ENCODE measurements around the gene H3-3A. TPM values are rescaled to one million over a fixed set of nuclear protein-coding genes. Genes with fewer than 3 reads are reported as not detected.

The H3-3A gene
- total and polyA plus RNA-seq, 5 donors from 2014 or later = 408 to 1,137 (median 967) TPM

DNA sequence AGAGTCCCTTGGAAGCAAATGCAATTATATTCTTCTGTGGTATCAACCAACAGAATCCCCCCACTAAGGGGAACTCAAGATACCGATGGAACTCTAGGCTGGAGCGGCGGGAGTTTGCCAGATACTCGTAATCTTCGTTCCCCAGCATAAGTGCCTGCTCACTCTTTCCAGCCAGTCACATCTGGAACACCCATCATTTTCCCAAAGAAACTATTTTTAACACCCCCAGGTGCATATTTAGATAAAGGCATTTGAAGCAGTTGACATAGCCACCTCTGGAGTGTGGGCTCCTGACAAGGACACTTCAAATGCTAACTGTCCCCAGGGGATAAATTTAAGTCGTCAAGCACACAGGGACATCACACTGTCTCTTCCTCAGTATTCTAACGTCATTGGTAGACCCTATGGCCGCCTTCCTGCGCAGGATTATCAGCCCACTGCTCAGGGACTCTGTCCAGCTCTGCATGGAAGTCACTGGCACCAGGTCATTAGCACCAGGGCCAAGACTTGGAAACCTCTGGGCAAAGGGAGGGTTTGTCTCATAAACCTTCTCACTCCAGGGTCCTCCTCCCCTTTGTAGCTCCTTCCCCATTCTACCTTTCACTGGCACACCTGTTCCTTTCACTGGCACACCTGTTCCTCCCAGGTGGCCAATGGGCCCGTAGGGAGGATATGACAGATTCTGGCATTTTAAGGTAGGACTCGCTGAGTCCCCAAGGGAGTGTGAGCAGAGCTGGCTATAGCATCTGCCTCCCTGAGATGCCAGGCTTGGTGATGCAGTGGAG lies 48.8 kb downstream of the H3-3A start:
- Mint-ChIP-seq H3K27me3 (no peaks in the 10 kb centered on the region), H3K4me1 (peaks cover 0 to 24% (median 4%) of the 10 kb centered on the region in 4 donors), H3K36me3 (no peaks in the 10 kb centered on the region), H3K4me3 (peak overlapping the region; percentile 28 to 89 (median 80)), H3K27ac (no peak overlapping the region), H3K9me3 (peaks cover 0 to 1% (median 0%) of the 10 kb centered on the region in 7 donors)
- Histone ChIP-seq H3K4me1 (ENCODE audit: control insufficient read depth, insufficient read depth, low read length, poor library complexity, severe bottlenecking) (peaks cover 10% of the 10 kb centered on the region), H3K27me3 (ENCODE audit: control insufficient read depth, insufficient read depth, low read length) (no peaks in the 10 kb centered on the region), H3K4me3 (ENCODE audit: low read depth, low read length) (peak overlapping the region; percentile 71), H3K27ac (ENCODE audit: insufficient read depth, low read length, poor library complexity, severe bottlenecking) (peak overlapping the region; percentile 55), H3K9me3 (ENCODE audit: control insufficient read depth in 2 of 2, low read length in 2 of 2) (no peaks in the 10 kb centered on the region), H3K36me3 (ENCODE audit: control insufficient read depth, insufficient read depth, low read length) (no peaks in the 10 kb centered on the region)
- no peak for ATAC-seq (ENCODE audit: low read depth in 2 of 2)
- no peak for DNase-seq

- no peaks in the 10 kb centered on the region for H3K36me3 Mint-ChIP-seq
- Histone ChIP-seq H3K36me3 (ENCODE audit: control insufficient read depth, insufficient read depth, low read length) (no peaks in the 10 kb centered on the region), H3K27ac (ENCODE audit: insufficient read depth, low read length, poor library complexity, severe bottlenecking) (no peak overlapping the region), H3K9me3 (ENCODE audit: control insufficient read depth in 2 of 2, low read length in 2 of 2) (no peaks in the 10 kb centered on the region), H3K4me1 (ENCODE audit: control insufficient read depth, insufficient read depth, low read length, poor library complexity, severe bottlenecking) (peaks cover 10% of the 10 kb centered on the region), H3K27me3 (ENCODE audit: control insufficient read depth, insufficient read depth, low read length) (no peaks in the 10 kb centered on the region), H3K4me3 (ENCODE audit: low read depth, low read length) (no peak overlapping the region)
- H3K27ac Mint-ChIP-seq = no peak overlapping the region
- peaks cover 0 to 1% (median 0%) of the 10 kb centered on the region in 7 donors for H3K9me3 Mint-ChIP-seq
- peaks cover 0 to 24% (median 4%) of the 10 kb centered on the region in 4 donors for H3K4me1 Mint-ChIP-seq
- H3K27me3 Mint-ChIP-seq = no peaks in the 10 kb centered on the region
- ATAC-seq (ENCODE audit: low read depth in 2 of 2) = no peak
- peak overlapping the region in 2 of 4 donors; percentile 28 to 89 for H3K4me3 Mint-ChIP-seq
- no peak for DNase-seq
These were observed 49.4 kb downstream of the H3-3A start for GRCh38 chr1:226111883-226112261.

GRCh38 chr1:226112626-226113025 lies 50.1 kb downstream of the H3-3A start:
- no peak for DNase-seq
- Mint-ChIP-seq H3K36me3 (no peaks in the 10 kb centered on the region), H3K9me3 (peaks cover 0 to 1% (median 0%) of the 10 kb centered on the region in 7 donors), H3K4me1 (peaks cover 0 to 24% (median 4%) of the 10 kb centered on the region in 4 donors), H3K27me3 (no peaks in the 10 kb centered on the region), H3K27ac (no peak overlapping the region), H3K4me3 (peak overlapping the region in 3 of 4 donors; percentile 59 to 89 (median 70))
- no peak for ATAC-seq (ENCODE audit: low read depth in 2 of 2)
- H3K9me3 ChIP-seq (ENCODE audit: control insufficient read depth in 2 of 2, low read length in 2 of 2) = no peaks in the 10 kb centered on the region
- H3K4me1 ChIP-seq (ENCODE audit: control insufficient read depth, insufficient read depth, low read length, poor library complexity, severe bottlenecking) = peaks cover 10% of the 10 kb centered on the region
- no peak overlapping the region for H3K4me3 ChIP-seq (ENCODE audit: low read depth, low read length)
- H3K27me3 ChIP-seq (ENCODE audit: control insufficient read depth, insufficient read depth, low read length) = no peaks in the 10 kb centered on the region
- no peaks in the 10 kb centered on the region for H3K36me3 ChIP-seq (ENCODE audit: control insufficient read depth, insufficient read depth, low read length)
- no peak overlapping the region for H3K27ac ChIP-seq (ENCODE audit: insufficient read depth, low read length, poor library complexity, severe bottlenecking)

DNA sequence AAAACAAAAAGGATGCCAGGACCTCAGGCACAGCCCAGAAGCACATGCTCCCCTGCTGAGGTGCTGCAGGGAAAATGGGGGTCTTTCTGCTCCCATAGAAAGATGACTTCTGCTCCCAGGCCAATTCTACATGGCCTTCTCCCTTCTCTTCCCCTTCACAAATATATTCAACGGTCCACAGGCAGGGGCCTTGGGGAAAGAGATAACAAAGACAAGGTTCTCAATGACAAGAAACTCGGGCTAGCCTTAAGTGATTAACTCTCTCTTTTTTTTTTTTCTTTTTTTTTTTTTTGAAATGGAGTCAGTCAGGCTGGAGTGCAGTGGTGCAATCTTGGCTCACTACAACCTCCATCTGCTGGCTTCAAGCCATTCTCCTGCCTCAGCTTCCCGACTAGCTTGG lies 54.2 kb downstream of the H3-3A start:
- Mint-ChIP-seq H3K27me3 (peaks cover 5% of the 10 kb centered on the region), H3K27ac (no peak overlapping the region)
- H3K27ac ChIP-seq (ENCODE audit: insufficient read depth, low read length, poor library complexity, severe bottlenecking) = no peak overlapping the region

GRCh38 chr1:226117330-226117729 lies 54.8 kb downstream of the H3-3A start:
- Histone ChIP-seq H3K4me1 (ENCODE audit: control insufficient read depth, insufficient read depth, low read length, poor library complexity, severe bottlenecking) (peaks cover 14% of the 10 kb centered on the region), H3K4me3 (ENCODE audit: low read depth, low read length) (no peak overlapping the region), H3K27me3 (ENCODE audit: control insufficient read depth, insufficient read depth, low read length) (no peaks in the 10 kb centered on the region), H3K36me3 (ENCODE audit: control insufficient read depth, insufficient read depth, low read length) (no peaks in the 10 kb centered on the region), H3K9me3 (ENCODE audit: control insufficient read depth in 2 of 2, low read length in 2 of 2) (no peaks in the 10 kb centered on the region), H3K27ac (ENCODE audit: insufficient read depth, low read length, poor library complexity, severe bottlenecking) (no peak overlapping the region)
- ATAC-seq (ENCODE audit: low read depth in 2 of 2) = no peak
- H3K9me3 Mint-ChIP-seq = peaks cover 0 to 1% (median 0%) of the 10 kb centered on the region in 7 donors
- peak overlapping the region in 1 of 4 donors; percentile 58 for H3K4me3 Mint-ChIP-seq
- H3K27me3 Mint-ChIP-seq = peaks cover 5% of the 10 kb centered on the region
- DNase-seq = no peak
- no peak overlapping the region for H3K27ac Mint-ChIP-seq
- H3K36me3 Mint-ChIP-seq = no peaks in the 10 kb centered on the region
- peaks cover 0 to 11% (median 5%) of the 10 kb centered on the region in 4 donors for H3K4me1 Mint-ChIP-seq

More for the DNA sequence above, 54.2 kb downstream of the H3-3A start:
- Histone ChIP-seq H3K9me3 (ENCODE audit: control insufficient read depth in 2 of 2, low read length in 2 of 2) (no peaks in the 10 kb centered on the region), H3K4me1 (ENCODE audit: control insufficient read depth, insufficient read depth, low read length, poor library complexity, severe bottlenecking) (peaks cover 10% of the 10 kb centered on the region), H3K27me3 (ENCODE audit: control insufficient read depth, insufficient read depth, low read length) (no peaks in the 10 kb centered on the region), H3K36me3 (ENCODE audit: control insufficient read depth, insufficient read depth, low read length) (no peaks in the 10 kb centered on the region), H3K4me3 (ENCODE audit: low read depth, low read length) (no peak overlapping the region)
- ATAC-seq (ENCODE audit: low read depth in 2 of 2) (no peak), DNase-seq (no peak)
- H3K9me3 Mint-ChIP-seq = peaks cover 0 to 1% (median 0%) of the 10 kb centered on the region in 7 donors
- no peaks in the 10 kb centered on the region for H3K36me3 Mint-ChIP-seq
- peak overlapping the region in 2 of 4 donors; percentile 1 to 58 for H3K4me3 Mint-ChIP-seq
- H3K4me1 Mint-ChIP-seq = peaks cover 0 to 13% (median 5%) of the 10 kb centered on the region in 4 donors

- Mint-ChIP-seq H3K9me3 (no peaks in the 10 kb centered on the region), H3K4me3 (peak overlapping the region in 1 of 4 donors; percentile 89), H3K27me3 (peaks cover 5% of the 10 kb centered on the region), H3K27ac (peak overlapping the region in 1 of 3 donors; percentile 20), H3K4me1 (peaks cover 0 to 17% (median 9%) of the 10 kb centered on the region in 4 donors), H3K36me3 (no peaks in the 10 kb centered on the region)
- ATAC-seq (ENCODE audit: low read depth in 2 of 2) = no peak
- no peak overlapping the region for H3K27ac ChIP-seq (ENCODE audit: insufficient read depth, low read length, poor library complexity, severe bottlenecking)
- no peaks in the 10 kb centered on the region for H3K27me3 ChIP-seq (ENCODE audit: control insufficient read depth, insufficient read depth, low read length)
- peaks cover 20% of the 10 kb centered on the region for H3K4me1 ChIP-seq (ENCODE audit: control insufficient read depth, insufficient read depth, low read length, poor library complexity, severe bottlenecking)
- no peak overlapping the region for H3K4me3 ChIP-seq (ENCODE audit: low read depth, low read length)
- no peak for DNase-seq
- H3K36me3 ChIP-seq (ENCODE audit: control insufficient read depth, insufficient read depth, low read length) = no peaks in the 10 kb centered on the region
- no peaks in the 10 kb centered on the region for H3K9me3 ChIP-seq (ENCODE audit: control insufficient read depth in 2 of 2, low read length in 2 of 2)
These were observed 55.8 kb downstream of the H3-3A start for GRCh38 chr1:226118357-226118756.

DNA sequence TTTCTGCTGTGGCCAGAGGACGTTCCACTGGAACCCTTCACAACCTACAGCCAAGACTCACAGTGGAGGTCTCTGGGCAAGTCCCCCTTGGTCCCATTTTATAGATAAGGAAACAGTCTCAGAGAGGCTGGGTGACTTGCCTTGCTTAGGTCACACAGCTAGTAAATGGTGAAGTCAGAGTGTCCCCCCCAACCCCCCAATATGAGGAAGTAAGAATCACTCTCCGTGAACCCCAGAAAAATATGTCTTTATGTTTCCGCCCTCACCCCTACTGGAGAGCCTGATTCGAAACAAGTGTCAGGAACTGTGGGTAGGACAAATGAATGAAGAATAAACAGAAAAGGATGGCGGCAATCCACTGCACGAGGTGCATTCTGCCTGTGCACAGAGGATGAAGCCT lies 56.7 kb downstream of the H3-3A start:
- Histone ChIP-seq H3K4me3 (ENCODE audit: low read depth, low read length) (no peak overlapping the region), H3K36me3 (ENCODE audit: control insufficient read depth, insufficient read depth, low read length) (no peaks in the 10 kb centered on the region), H3K27me3 (ENCODE audit: control insufficient read depth, insufficient read depth, low read length) (no peaks in the 10 kb centered on the region), H3K27ac (ENCODE audit: insufficient read depth, low read length, poor library complexity, severe bottlenecking) (no peak overlapping the region), H3K4me1 (ENCODE audit: control insufficient read depth, insufficient read depth, low read length, poor library complexity, severe bottlenecking) (peaks cover 20% of the 10 kb centered on the region), H3K9me3 (ENCODE audit: control insufficient read depth in 2 of 2, low read length in 2 of 2) (no peaks in the 10 kb centered on the region)
- H3K9me3 Mint-ChIP-seq = no peaks in the 10 kb centered on the region
- H3K27me3 Mint-ChIP-seq = peaks cover 5% of the 10 kb centered on the region
- H3K4me3 Mint-ChIP-seq = peak overlapping the region in 3 of 4 donors; percentile 41 to 88 (median 85)
- no peaks in the 10 kb centered on the region for H3K36me3 Mint-ChIP-seq
- H3K4me1 Mint-ChIP-seq = peaks cover 0 to 24% (median 13%) of the 10 kb centered on the region in 4 donors
- ATAC-seq (ENCODE audit: low read depth in 2 of 2) (no peak), DNase-seq (no peak)
- no peak overlapping the region for H3K27ac Mint-ChIP-seq

Measured in CD4-positive, CD25-positive, alpha-beta regulatory T cell (primary cell).